Neuron (in vitro differentiated cells): ENCODE measurements around the gene ACAP1.

ENCODE experiments used
- H2AFZ ChIP-seq: one replicate; pipeline ENCODE4 v1.6.1; 2013; ENCODE audit warnings: low read depth, mild to moderate bottlenecking, inconsistent platforms, low read length, moderate library complexity
- H3K27me3 ChIP-seq: one replicate; pipeline ENCODE4 v1.6.1; 2013; ENCODE audit warnings: low read length; ENCODE audit not compliant: insufficient read depth
- H3K36me3 ChIP-seq: one replicate; pipeline ENCODE4 v1.6.1; 2013; ENCODE audit warnings: low read length; ENCODE audit not compliant: insufficient read depth
- H3K4me1 ChIP-seq: one replicate; pipeline ENCODE4 v1.6.1; 2013; ENCODE audit warnings: low read length; ENCODE audit not compliant: insufficient read depth
- H3K4me3 ChIP-seq: 2 replicates; pipeline ENCODE4 v1.5.1; 2013; ENCODE audit warnings: mild to moderate bottlenecking, low read length, moderate library complexity
- H3K9me3 ChIP-seq: one replicate; pipeline ENCODE4 v1.6.1; 2013; ENCODE audit warnings: low read length

Gene ACAP1

DNA sequence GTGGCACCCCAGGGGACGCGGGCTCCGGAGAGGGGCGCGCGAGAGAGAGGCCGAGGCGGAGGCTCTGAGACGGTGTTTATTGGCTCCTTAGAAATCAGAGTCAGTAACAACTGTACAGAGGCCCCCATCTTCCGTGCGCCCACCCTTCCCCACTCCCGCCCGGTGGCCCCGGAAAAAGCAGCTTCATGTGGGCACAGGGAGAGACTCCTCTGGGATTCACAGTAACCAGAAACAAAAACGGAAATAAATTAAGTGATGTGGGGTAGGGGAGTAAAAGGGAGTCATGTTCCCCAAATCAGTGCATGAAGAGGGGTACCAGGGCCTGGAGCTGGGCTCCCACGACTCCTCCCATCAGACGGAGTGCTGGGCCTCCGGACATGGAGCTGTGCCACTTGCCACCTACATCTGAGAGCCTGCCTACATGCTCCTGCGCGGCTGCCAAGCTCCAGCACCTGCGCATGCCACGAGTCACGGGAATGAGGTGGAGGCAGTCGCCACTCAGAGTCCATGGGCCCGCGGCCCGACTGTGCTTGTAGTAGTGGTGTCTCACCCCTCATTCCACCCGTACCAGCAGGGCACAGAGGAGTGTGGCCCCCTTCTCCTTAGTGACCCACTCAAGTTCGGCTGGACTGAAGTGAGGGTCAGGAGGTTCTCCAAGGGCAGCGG lies 20.6 kb upstream of the ACAP1 start:
- Histone ChIP-seq H2AFZ (peak overlapping the region; percentile 58), H3K4me3 (peak overlapping the region; percentile 92), H3K27me3 (no peaks in the 10 kb centered on the region), H3K9me3 (no peaks in the 10 kb centered on the region), H3K4me1 (peaks cover 23% of the 10 kb centered on the region), H3K36me3 (peaks cover 69% of the 10 kb centered on the region)

DNA sequence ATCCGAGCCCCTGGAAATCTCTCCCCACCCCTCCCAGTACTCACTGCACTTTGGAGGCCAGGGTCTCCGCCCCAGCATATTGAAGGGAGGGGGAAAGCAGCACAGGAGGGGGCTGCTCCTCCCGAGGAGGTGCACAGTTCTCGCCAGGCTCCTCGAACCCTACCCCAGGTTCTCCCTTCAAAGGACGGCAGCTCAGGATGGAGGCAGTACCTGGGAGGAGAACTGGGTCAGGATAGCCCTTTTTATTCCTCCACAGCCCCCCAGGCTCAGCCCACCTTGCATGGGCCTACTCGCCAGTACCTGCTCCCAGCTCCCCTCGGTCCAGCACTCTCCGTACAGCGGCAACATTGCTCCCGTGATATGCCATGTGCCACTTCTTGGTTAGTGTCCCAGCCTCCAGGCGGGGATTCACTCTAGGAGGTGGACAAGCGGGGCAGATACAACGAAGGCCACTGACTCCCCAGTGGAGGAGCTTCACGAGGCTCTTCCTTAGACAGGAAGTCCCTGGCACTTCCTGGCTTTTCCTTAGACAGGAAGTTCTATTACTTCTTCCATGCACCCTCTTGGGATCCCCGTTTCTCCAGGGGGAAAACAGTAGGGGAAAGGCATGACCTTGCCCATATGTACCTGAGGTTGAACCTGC lies 19.0 kb upstream of the ACAP1 start:
- Histone ChIP-seq H2AFZ (no peak overlapping the region), H3K4me3 (no peak overlapping the region), H3K27me3 (no peaks in the 10 kb centered on the region), H3K4me1 (peaks cover 23% of the 10 kb centered on the region), H3K9me3 (no peaks in the 10 kb centered on the region), H3K36me3 (peaks cover 73% of the 10 kb centered on the region)

DNA sequence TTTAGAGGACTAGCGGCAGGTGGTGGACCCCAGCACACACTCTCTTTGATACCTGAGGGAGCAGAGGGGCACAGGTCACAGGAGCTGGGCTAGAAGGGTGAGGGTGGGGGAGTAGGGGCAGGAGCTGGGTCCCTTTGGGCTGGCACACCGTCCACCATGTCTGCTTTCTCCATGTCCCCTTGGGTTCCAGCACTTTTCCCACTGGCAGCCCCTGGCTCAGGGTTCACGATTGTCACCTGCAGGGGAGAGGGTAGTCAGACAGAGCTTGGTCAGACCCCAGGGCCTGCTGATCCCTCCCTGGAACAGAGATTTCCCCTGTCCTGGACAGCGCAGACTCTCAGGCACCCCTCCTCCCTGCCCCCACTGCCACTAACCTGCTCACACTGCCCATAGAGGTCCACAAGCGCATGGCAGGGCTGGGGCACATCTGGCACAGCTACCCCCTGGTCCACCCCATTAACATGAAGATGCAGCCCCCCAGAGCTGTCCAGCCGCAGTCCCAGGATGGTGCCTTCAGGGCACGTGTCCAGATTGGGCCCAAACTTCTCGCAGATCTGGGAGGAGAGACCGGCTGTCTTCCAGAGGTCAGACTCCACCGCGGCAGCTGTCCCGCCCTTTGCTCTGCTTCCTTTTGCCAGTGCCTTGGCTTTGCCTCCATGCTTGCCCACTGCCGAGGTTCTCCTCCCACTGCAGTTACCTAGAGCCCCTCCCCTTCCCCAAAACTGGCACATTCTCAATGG lies 18.0 kb upstream of the ACAP1 start:
- Histone ChIP-seq H3K4me3 (no peak overlapping the region), H3K4me1 (peaks cover 20% of the 10 kb centered on the region), H3K9me3 (no peaks in the 10 kb centered on the region), H3K27me3 (no peaks in the 10 kb centered on the region), H3K36me3 (peaks cover 73% of the 10 kb centered on the region), H2AFZ (no peak overlapping the region)

DNA sequence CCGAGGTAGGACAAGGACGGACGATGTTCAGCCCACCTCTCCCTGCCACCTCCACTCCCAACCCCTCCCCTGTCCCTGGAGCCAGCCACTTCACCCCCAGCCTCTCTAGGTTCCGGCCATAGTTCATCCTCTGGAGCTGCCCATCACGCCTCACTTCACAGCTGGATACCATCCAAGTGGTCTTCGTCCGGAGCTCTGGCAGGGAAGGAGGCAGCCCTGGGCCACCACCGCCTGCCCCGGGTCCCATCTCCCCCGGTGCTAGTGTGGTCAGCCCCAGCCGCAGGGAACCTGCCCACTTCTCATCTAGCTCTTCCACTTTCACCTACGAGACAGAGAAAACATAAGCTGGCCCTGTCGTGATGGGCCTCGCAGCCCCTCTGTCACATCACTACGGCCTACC lies 14.9 kb upstream of the ACAP1 start:
- Histone ChIP-seq H3K4me3 (no peak overlapping the region), H2AFZ (no peak overlapping the region), H3K9me3 (no peaks in the 10 kb centered on the region), H3K27me3 (no peaks in the 10 kb centered on the region), H3K4me1 (no peaks in the 10 kb centered on the region), H3K36me3 (peaks cover 81% of the 10 kb centered on the region)

DNA sequence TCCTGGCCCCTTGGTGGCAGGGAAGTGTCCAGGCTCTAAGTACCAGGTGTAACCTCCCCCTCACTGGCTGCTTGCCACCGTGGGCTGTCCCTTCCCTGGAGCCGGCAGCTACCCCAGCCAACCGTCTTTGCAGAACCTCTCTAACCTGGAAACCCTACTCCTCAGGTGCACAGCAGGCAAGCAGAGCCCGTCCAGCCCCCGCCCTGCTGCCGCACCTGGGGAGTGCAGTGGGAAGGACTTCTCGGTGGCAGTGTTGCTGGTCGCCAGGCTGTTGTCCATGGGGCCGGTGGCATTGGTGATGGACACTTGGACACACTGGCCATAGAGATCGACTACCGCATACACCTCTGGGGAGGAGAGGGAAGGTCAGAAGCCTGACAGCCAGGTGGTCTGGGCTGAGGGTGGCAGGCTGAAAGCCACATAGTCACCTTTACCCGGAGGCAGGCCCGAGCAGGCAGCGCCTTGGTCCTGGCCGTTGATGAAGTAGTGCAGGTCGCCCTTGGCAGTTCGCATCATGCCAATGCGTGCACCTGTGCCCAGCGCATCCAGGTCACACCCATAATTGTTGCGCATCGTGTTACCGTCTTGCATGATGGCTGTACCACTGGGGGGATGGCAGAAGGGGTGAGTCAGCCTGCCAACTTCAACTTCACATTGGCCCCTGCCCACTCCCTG lies 13.7 kb upstream of the ACAP1 start:
- no peaks in the 10 kb centered on the region for H3K9me3 ChIP-seq
- H3K27me3 ChIP-seq = no peaks in the 10 kb centered on the region
- peaks cover 4% of the 10 kb centered on the region for H3K4me1 ChIP-seq
- H2AFZ ChIP-seq = no peak overlapping the region
- no peak overlapping the region for H3K4me3 ChIP-seq
- H3K36me3 ChIP-seq = peaks cover 79% of the 10 kb centered on the region

DNA sequence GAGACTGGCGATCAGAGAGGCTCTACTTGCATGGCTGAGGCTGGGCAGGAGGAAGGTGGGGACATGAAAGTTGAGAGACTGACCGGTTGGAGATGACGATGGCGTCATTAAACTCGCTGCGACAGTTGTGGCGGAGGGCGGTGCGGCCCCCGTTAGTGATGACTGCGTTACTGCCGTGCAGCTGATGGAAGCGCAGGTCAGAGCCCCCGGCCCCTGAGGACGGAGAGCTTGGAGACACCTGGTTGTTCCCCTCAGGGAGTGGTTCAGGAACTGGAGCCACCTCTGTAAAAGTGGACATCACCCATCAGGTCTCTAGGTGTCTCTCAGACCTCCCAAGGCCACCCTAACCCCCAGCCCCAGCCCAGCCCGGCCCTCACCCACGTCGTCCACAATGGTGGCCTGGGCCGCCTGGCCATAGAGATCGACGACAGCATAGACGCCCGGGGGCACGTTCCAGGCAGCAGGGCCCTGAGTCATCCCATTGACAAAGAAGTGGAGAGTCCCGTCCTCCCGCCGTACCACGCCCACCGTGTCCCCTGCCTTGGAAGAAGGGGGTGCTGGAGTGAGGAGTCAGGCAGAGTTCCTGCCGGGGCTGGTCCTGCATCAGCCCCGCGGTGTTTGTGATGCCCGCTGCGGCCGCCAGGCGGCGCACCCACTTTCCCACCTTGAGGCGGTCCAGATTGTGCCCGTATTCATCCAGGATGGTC lies 12.4 kb upstream of the ACAP1 start:
- H2AFZ ChIP-seq = no peak overlapping the region
- H3K9me3 ChIP-seq = no peaks in the 10 kb centered on the region
- peaks cover 67% of the 10 kb centered on the region for H3K36me3 ChIP-seq
- no peaks in the 10 kb centered on the region for H3K27me3 ChIP-seq
- H3K4me1 ChIP-seq = peaks cover 13% of the 10 kb centered on the region
- H3K4me3 ChIP-seq = no peak overlapping the region

DNA sequence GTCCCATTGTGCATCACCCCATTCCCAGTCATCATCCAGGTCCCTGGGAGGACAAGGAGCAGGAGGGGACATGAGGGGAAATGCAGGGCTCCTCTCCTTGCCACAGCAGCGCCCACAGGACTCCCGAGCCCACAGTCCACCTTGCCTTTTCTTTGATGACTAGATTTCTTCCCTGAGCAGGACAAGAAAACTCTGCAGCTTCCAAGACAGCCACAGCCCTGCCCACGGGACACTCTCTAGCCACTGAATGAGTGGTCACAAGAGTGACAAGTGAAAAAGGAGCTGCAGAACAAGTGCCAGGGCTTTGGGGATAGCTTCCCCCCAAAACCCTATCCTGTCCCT lies 11.9 kb upstream of the ACAP1 start:
- Histone ChIP-seq H3K36me3 (peaks cover 64% of the 10 kb centered on the region), H3K27me3 (no peaks in the 10 kb centered on the region), H2AFZ (no peak overlapping the region), H3K4me3 (no peak overlapping the region), H3K4me1 (peaks cover 13% of the 10 kb centered on the region), H3K9me3 (no peaks in the 10 kb centered on the region)

DNA sequence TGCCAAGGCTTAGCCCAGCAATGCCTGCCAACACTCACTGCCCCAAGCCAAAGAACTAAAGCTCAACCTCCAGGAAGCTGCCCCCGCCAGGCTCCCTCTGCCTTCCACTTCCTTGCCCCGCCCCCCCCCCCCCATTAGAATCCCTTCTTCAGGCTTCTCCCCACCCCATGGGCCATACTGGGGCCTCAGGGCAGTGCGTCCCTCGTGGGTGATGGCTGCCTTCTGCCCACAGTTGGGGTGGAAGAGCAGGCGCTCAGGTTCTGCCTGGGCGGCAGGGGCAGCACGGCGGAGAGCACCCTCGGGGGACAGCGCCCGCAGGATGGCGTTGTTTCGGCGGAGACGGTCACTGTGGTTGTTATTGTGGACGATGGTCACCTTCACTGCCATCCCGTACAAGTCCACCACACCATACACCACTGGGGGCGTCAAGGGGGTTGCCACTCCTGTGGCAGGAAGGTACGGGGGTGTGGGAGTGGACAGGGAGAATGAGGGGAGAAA lies 11.2 kb upstream of the ACAP1 start:
- Histone ChIP-seq H3K27me3 (no peaks in the 10 kb centered on the region), H3K36me3 (peaks cover 64% of the 10 kb centered on the region), H3K4me1 (peaks cover 13% of the 10 kb centered on the region), H3K9me3 (no peaks in the 10 kb centered on the region), H3K4me3 (no peak overlapping the region), H2AFZ (no peak overlapping the region)

DNA sequence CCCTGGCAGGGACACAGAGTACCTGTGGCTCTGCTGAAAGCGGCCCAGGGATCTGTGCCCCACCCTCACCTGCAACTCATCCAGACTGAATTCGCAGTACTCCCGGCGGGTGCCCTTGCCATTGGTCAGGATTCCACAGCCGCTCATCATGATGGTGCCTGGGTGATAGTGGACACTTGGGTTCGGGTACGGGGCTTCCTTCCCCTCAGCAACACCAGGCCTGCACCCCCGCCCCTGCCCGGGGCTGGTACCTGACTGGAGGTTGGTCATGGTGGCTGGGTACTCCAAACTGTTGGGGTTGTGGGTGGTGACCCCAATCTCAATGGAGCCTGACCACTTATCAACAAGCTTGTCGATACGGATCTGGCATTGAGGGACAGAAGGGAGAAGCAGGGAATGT lies 10.1 kb upstream of the ACAP1 start:
- Histone ChIP-seq H3K4me3 (no peak overlapping the region), H3K9me3 (no peaks in the 10 kb centered on the region), H3K4me1 (peaks cover 21% of the 10 kb centered on the region), H3K36me3 (peaks cover 54% of the 10 kb centered on the region), H2AFZ (no peak overlapping the region), H3K27me3 (no peaks in the 10 kb centered on the region)

DNA sequence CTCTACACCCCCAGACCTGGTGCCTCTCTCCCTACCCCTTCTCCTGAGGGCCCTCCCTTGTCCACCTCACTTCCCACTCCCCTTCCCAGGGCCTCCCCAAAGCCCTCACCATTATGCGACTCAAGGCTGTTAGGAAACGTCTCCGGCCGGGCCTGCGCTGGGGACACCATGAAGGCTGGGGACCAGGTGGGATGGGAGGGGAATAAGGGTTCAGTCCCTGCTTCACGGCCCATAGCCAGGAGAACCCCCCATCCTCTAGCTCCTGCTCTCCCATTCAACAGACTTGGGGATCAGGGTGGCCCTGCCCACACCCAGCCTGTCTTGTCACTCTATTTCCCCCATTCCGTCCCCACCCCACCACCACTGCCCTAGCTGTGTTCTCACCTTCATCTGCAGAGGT lies 9.3 kb upstream of the ACAP1 start:
- no peaks in the 10 kb centered on the region for H3K27me3 ChIP-seq
- peaks cover 45% of the 10 kb centered on the region for H3K36me3 ChIP-seq
- no peak overlapping the region for H3K4me3 ChIP-seq
- H3K4me1 ChIP-seq = peaks cover 21% of the 10 kb centered on the region
- no peaks in the 10 kb centered on the region for H3K9me3 ChIP-seq
- no peak overlapping the region for H2AFZ ChIP-seq

DNA sequence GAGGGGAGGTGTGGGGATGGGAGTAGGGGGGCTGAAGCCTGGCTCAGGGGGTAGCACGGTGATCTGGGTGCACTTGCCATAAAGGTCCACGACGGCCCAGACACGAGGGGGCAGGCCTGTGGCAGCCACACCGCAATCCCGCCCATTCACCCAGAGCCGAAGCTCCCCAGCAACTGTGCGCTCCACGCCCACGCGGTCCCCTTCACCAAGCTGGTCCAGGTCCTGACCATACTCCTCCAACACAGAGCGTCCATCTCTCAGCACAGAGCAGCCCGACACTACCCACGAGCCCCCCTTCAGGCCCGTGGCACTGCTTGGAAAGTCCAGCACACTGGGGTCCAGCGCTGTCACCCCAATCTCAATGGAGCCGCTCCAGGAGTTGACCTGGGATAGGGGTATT lies 8.8 kb upstream of the ACAP1 start:
- no peaks in the 10 kb centered on the region for H3K27me3 ChIP-seq
- H3K4me1 ChIP-seq = peaks cover 21% of the 10 kb centered on the region
- H2AFZ ChIP-seq = no peak overlapping the region
- no peaks in the 10 kb centered on the region for H3K9me3 ChIP-seq
- peaks cover 41% of the 10 kb centered on the region for H3K36me3 ChIP-seq
- no peak overlapping the region for H3K4me3 ChIP-seq

DNA sequence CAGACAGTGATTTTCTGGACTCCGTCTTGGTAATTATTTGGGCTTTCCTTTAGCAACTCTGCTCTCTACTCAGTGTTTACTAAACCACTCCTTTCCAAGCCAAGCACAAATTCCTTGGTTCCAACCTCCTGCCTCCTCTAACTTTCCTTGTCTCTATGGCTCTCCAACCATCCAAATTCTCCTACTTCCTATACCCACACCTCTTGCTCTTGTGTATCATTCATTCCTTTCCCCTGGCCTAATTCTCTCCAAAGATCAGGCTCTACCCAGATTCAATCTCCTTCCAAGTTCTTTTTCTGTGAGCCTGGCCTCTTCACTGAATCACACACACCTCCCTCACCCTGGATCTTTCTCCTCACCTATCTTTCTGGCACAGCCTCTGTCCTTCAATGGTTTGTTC lies 8.3 kb upstream of the ACAP1 start:
- peaks cover 21% of the 10 kb centered on the region for H3K4me1 ChIP-seq
- peak overlapping the region; percentile 81 for H3K4me3 ChIP-seq
- H3K9me3 ChIP-seq = no peaks in the 10 kb centered on the region
- no peaks in the 10 kb centered on the region for H3K27me3 ChIP-seq
- peaks cover 36% of the 10 kb centered on the region for H3K36me3 ChIP-seq
- H2AFZ ChIP-seq = no peak overlapping the region
